22Rv1 (cell line): Measurements from ENCODE around the gene SETD4.

Experiments
- ZFX ChIP-seq: fragments of 450-650 bp; IDR thresholded peaks from 2 replicates; pipeline ENCODE4 v1.6.1; 2017; ENCODE audit warnings: antibody characterized with exemption, borderline replicate concordance
- TF ChIP-seq, protein P1 (sequence below): fragments of 450-650 bp; IDR thresholded peaks from 2 replicates; pipeline ENCODE4 v1.5.1; 2017; ENCODE audit warnings: mild to moderate bottlenecking

DNA sequence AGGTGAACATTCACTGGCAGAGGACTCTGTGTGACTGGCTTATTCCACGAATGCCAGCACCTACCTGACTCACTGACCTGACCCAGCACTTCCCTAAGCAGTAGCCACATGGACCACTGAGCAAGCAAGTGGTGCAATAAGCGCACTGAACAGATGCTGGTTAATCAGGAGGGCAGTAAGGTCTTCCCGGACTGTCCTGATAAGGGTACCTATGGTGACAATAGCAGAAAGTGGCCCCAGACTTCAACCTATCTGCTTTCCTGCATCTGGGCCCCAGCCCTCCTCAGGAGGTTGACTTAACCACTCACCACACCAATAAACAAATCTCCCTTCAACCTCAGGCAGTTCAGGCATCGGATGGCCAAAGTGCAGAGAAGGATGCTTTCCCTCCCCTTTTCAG, 65.7 kb downstream of the SETD4 start:
- TF ChIP-seq, protein P1, sequence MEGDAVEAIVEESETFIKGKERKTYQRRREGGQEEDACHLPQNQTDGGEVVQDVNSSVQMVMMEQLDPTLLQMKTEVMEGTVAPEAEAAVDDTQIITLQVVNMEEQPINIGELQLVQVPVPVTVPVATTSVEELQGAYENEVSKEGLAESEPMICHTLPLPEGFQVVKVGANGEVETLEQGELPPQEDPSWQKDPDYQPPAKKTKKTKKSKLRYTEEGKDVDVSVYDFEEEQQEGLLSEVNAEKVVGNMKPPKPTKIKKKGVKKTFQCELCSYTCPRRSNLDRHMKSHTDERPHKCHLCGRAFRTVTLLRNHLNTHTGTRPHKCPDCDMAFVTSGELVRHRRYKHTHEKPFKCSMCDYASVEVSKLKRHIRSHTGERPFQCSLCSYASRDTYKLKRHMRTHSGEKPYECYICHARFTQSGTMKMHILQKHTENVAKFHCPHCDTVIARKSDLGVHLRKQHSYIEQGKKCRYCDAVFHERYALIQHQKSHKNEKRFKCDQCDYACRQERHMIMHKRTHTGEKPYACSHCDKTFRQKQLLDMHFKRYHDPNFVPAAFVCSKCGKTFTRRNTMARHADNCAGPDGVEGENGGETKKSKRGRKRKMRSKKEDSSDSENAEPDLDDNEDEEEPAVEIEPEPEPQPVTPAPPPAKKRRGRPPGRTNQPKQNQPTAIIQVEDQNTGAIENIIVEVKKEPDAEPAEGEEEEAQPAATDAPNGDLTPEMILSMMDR, result no peak
- no peak for TF ChIP-seq ZFX
